ENCODE measurements around the gene FBXW7. TPM values are rescaled to one million over a fixed set of nuclear protein-coding genes. Genes with fewer than 3 reads are reported as not detected.

Gene FBXW7
- total and polyA plus RNA-seq, 2 of the 8 experiments (the other 6 are each of a cell fraction or from before 2014, with no cell fraction given): 6.0 to 26.7 TPM

DNA sequence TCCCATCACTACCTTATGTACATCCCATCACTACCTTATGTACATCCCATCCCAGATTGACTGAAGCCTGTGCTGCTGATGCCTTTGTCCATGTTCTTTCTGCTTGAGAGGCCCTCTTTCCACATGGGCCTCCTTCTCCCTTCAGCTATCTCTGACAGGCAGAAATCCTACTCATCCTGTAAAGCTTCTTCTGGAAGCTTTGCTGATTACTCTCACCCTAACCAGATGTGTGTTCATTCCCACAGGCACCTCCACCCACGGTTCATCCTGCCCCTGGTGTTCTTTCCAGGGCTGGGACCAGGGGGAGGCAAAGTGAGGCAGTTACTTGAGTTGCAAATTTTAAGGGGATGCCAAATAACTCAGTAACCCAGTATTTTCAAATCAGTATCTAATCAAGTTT lies 22.5 kb upstream of the FBXW7 start:
- Histone ChIP-seq H4K91ac (replicated peaks; ENCODE audit: insufficient read length, low read length) (no peak overlapping the region), H2BK120ac (replicated peaks; ENCODE audit: low read depth, low read length) (no peak overlapping the region), H2BK5ac (ENCODE audit: low read depth, low read length) (no peak overlapping the region), H3K79me2 (ENCODE audit: control insufficient read depth in 1 of 2, insufficient read depth in 2 of 2, low read length in 2 of 2) (no peaks in the 10 kb centered on the region), H2BK15ac (ENCODE audit: low read length) (no peak overlapping the region), H3K23ac (ENCODE audit: insufficient read length) (no peak overlapping the region), H3K27me3 (replicated peaks in 1 of 4; ENCODE audit: control insufficient read depth in 3 of 4, extremely low read depth in 1 of 4, insufficient read depth in 3 of 4, low read length in 3 of 4) (no peaks in the 10 kb centered on the region), H2AFZ (ENCODE audit: low read length) (no peak overlapping the region; the same call in 1 of the 2 replicates), H3K4ac (replicated peaks; ENCODE audit: insufficient read length, low read depth, low read length) (no peak overlapping the region), H3K79me1 (ENCODE audit: low read depth, low read length) (no peaks in the 10 kb centered on the region), H2BK20ac (ENCODE audit: low read length) (no peak overlapping the region), H4K5ac (ENCODE audit: insufficient read length, low read depth, low read length) (no peak overlapping the region), H2AK5ac (ENCODE audit: low read depth, low read length) (no peak overlapping the region), H3K4me2 (ENCODE audit: insufficient read depth in 1 of 2, low read depth in 2 of 2, low read length in 2 of 2) (no peak overlapping the region), H4K20me1 (replicated peaks in 1 of 2; ENCODE audit: control insufficient read depth in 1 of 2, insufficient read depth in 2 of 2, low read length in 2 of 2) (no peaks in the 10 kb centered on the region), H2BK12ac (ENCODE audit: low read depth, low read length) (no peak overlapping the region), H3K4me1 (replicated peaks in 1 of 4; ENCODE audit: control insufficient read depth in 3 of 4, insufficient read depth in 4 of 4, low read length in 3 of 4) (no peaks in the 10 kb centered on the region), H3K27ac (ENCODE audit: low read depth, low read length) (no peak overlapping the region), H3K9me3 (ENCODE audit: insufficient read depth in 2 of 2, low read depth in 1 of 2, low read length in 1 of 2) (no peaks in the 10 kb centered on the region), H3K4me3 (ENCODE audit: extremely low read depth in 1 of 4, insufficient read depth in 2 of 4, low read depth in 3 of 4, low read length in 4 of 4) (no peak overlapping the region), H3K56ac (replicated peaks; ENCODE audit: insufficient read length, low read depth, low read length) (no peak overlapping the region), H3K23me2 (ENCODE audit: low read depth, low read length) (no peaks in the 10 kb centered on the region), H3K18ac (ENCODE audit: extremely low read depth, low read length) (no peak overlapping the region), H4K8ac (ENCODE audit: extremely low read depth, insufficient read depth, low read length) (no peak overlapping the region; the same call in 1 of the 2 replicates), H3K36me3 (ENCODE audit: control insufficient read depth in 2 of 4, insufficient read depth in 4 of 4, low read length in 3 of 4) (no peaks in the 10 kb centered on the region), H3K9ac (replicated peaks in 1 of 4; ENCODE audit: extremely low read depth in 1 of 4, low read depth in 3 of 4, low read length in 3 of 4) (no peak overlapping the region), H3K14ac (ENCODE audit: insufficient read length) (no peak overlapping the region)
- no peak for DNase-seq (ENCODE audit: low read depth in 1 of 2, low spot score in 2 of 2)
- no peak for FAIRE-seq
- ChIA-PET POLR2A (ENCODE audit: partially characterized antibody) (no interaction called here), CTCF (ENCODE audit: partially characterized antibody) (interaction anchor here (1.0 kb wide), 1 partner anchor 20 kb away, joined by 3 read pairs; no protein-coding TSS in a partner anchor)
- 65% methylated on average over 1 of the region's 1 CpG; no CpG with 5 or more reads in 1 of the 2 experiments for WGBS, 2 experiments (ENCODE audit: extremely low coverage in 1 of 2, insufficient coverage in 1 of 2, insufficient read length in 1 of 2, insufficient replicate concordance in 2 of 2, low coverage in 1 of 2, low lambda C conversion rate in 2 of 2, missing lambda C conversion rate in 1 of 2)
- TF ChIP-seq CHD2 (IDR thresholded peaks at IDR 0.05; ENCODE audit: low read length): no peak
